Prostate gland (tissue), 2 donors: Measurements from ENCODE around the gene PACS1.

Experiments
- POLR2A ChIP-seq: fragments of 450-650 bp; IDR thresholded peaks from one replicate; pipeline ENCODE4 v1.6.1; 2016; ENCODE audit warnings: antibody characterized with exemption, mild to moderate bottlenecking
- POLR2AphosphoS5 ChIP-seq: sonication (generic); formaldehyde crosslinking; IDR thresholded peaks from one replicate; pipeline ENCODE4 v1.6.1; 2017; ENCODE audit warnings: antibody characterized with exemption
- TF ChIP-seq, protein P1 (sequence below), 4 experiments: fragments of 200-600 bp in 2 of 4; fragments of 450-650 bp in 2 of 4; sonication (generic) in 2 of 4; IDR thresholded peaks; 1 replicate in 3 of 4; 2 replicates in 1 of 4; pipeline ENCODE4 v1.5.1; 2016 to 2019; ENCODE audit warnings: antibody characterized with exemption in 4 of 4, mild to moderate bottlenecking in 2 of 4, moderate library complexity in 2 of 4

DNA sequence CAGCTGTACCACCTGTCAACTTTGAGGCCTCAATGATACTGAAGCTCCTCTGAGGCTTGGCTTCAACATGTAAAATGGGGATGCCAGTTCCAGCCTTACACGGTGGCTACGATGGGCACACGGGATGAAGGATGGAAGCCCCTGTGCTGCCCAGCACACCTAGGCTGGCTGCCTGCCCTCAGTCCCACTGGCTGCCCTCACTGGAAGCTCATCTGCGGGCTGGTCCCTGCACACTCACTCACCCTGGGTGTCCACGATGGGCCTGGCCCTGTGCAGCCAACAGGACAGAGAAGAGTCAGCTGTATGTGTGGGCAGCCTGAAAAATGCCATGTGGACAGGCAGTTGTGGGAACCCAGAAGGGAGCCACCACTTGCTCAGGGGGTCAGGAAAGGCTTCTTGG lies 216.6 kb downstream of the PACS1 start:
- no peak for TF ChIP-seq POLR2AphosphoS5
- TF ChIP-seq, protein P1, sequence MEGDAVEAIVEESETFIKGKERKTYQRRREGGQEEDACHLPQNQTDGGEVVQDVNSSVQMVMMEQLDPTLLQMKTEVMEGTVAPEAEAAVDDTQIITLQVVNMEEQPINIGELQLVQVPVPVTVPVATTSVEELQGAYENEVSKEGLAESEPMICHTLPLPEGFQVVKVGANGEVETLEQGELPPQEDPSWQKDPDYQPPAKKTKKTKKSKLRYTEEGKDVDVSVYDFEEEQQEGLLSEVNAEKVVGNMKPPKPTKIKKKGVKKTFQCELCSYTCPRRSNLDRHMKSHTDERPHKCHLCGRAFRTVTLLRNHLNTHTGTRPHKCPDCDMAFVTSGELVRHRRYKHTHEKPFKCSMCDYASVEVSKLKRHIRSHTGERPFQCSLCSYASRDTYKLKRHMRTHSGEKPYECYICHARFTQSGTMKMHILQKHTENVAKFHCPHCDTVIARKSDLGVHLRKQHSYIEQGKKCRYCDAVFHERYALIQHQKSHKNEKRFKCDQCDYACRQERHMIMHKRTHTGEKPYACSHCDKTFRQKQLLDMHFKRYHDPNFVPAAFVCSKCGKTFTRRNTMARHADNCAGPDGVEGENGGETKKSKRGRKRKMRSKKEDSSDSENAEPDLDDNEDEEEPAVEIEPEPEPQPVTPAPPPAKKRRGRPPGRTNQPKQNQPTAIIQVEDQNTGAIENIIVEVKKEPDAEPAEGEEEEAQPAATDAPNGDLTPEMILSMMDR (IDR thresholded peaks at IDR 0.05) = no peak
- no peak for TF ChIP-seq POLR2A
